Ovary (tissue), 9 donors: ENCODE results near the gene USP17L13. TPM values are rescaled to one million over a fixed set of nuclear protein-coding genes. Genes with fewer than 3 reads are reported as not detected.
A peak's percentile ranks its signal among the peaks of the same experiment; 100 is the strongest.
"Not testable (repeated sequence)": the region's sequence is repeated elsewhere in the genome, so short reads cannot be mapped to it uniquely, and the experiment has no call there.

Experiments
- DNase-seq, 5 donors: peaks; one replicate each; pipeline ENCODE4 v3.0.0-alpha.2; 2019 to 2020
- H3K27ac ChIP-seq, 2 donors: fragments of 200-600 bp; one replicate each; pipeline versions ENCODE4 v1.5.1 to v1.8.0; 2019 to 2022
- H3K27me3 ChIP-seq: fragments of 200-600 bp; one replicate; pipeline ENCODE4 v1.8.0; 2022
- H3K36me3 ChIP-seq: fragments of 200-600 bp; sonication (generic); one replicate; pipeline ENCODE4 v1.5.1; 2019
- H3K4me1 ChIP-seq: one replicate; pipeline ENCODE4 v1.8.1; 2013; ENCODE audit warnings: mild to moderate bottlenecking, moderate library complexity; ENCODE audit not compliant: insufficient read depth
- H3K4me3 ChIP-seq: fragments of 200-600 bp; sonication (generic); one replicate; pipeline ENCODE4 v1.5.1; 2017
- H3K9me3 ChIP-seq, 2 donors: fragments of 200-600 bp in 1 of 2; sonication (generic) in 1 of 2; one replicate each; pipeline versions ENCODE4 v1.5.1 to v1.8.1; 2013 to 2019; ENCODE audit warnings: mild to moderate bottlenecking in 1 of 2, moderate library complexity in 1 of 2
- WGBS, 3 donors: extraction: QIAGEN DNeasy Blood & Tissue Kit in 1 of 3; methylation state at CpG; one replicate each; pipeline versions ENCODE4 v1.1.5 to v1.1.7; 2013 to 2017; 5-methylcytosine and 5-hydroxymethylcytosine counted together
- intact Hi-C, 4 donors: fragments of 100-400 bp; cut with DNase I; formaldehyde crosslinking; loops; one replicate each; pipeline versions ENCODE4 v1.11.0 to v1.15.1; 2022 to 2023
- polyA plus RNA-seq, 2 donors: library from polyadenylated mRNA; stranded (reverse); fragments of 200-250 nt in 1 of 2; fragments of 350-450 nt in 1 of 2; fragmentation: Illumina TruSeq in 1 of 2; extraction: RNeasy Lipid Tissue Mini Kit (QIAGEN cat#74804) in 1 of 2; gene quantifications; one replicate each; pipeline ENCODE4 v1.2.3, GENCODE V29; 2013 to 2014
- total RNA-seq, 7 donors: library from RNA; depleted of rRNA in 2 of 7; stranded (reverse); fragments of >200 nt in 2 of 7; fragmentation: NEBNext Ultra II Directional in 3 of 7; extraction: Animal tissue kit (Norgen Biotek cat#: 25700) in 3 of 7; gene quantifications; one replicate each; pipeline versions ENCODE4 v1.1.0 to v1.2.4, GENCODE V29; 2016 to 2023
- donor health status: DM: no; HTN: no; CAD: no; lungs with moderate emphysema.
- donor health status: DM: no; HTN: no; CAD: no.
- donor health status: Bipolar disorder and iron deficiency.
- donor health status: DM: yes; HTN: yes; CAD: no.
- donor health status: DM: no; HTN: no; CAD: no.
- donor health status: DM: yes; HTN: yes; CAD: no.

The USP17L13 gene
- total and polyA plus RNA-seq, 9 donors, result not detected

- DNase-seq, H3K27ac ChIP-seq, H3K36me3 ChIP-seq, H3K27me3 ChIP-seq, H3K4me1 ChIP-seq, H3K9me3 ChIP-seq, H3K4me3 ChIP-seq, intact Hi-C loops: not testable (repeated sequence)
- no CpG with 5 or more reads among the region's 13 CpGs for WGBS, 3 donors
Measured at GRCh38 chr4:9262572-9262971, 37.9 kb downstream of the USP17L13 start, which contains the start of gene USP17L21. TSS of gene USP17L21 (plus strand) at chr4:9262872. CDS start at chr4:9262872, 0 bp downstream.

- H3K36me3 ChIP-seq, intact Hi-C loops, H3K27me3 ChIP-seq, H3K4me1 ChIP-seq, H3K9me3 ChIP-seq, DNase-seq, H3K27ac ChIP-seq, H3K4me3 ChIP-seq: not testable (repeated sequence)
- no CpG with 5 or more reads among the region's 15 CpGs for WGBS, 3 donors
Measured at GRCh38 chr4:9267319-9267718, 42.6 kb downstream of the USP17L13 start, which contains the start of gene USP17L22. TSS of gene USP17L22 (plus strand) at chr4:9267619. CDS start at chr4:9267619, 0 bp downstream.

GRCh38 chr4:9271719-9272118 lies 47.0 kb downstream of the USP17L13 start:
- H3K36me3 ChIP-seq, H3K4me3 ChIP-seq, H3K27me3 ChIP-seq, intact Hi-C loops, H3K4me1 ChIP-seq, H3K9me3 ChIP-seq, H3K27ac ChIP-seq: not testable (repeated sequence)
- peak in 4 of 5 donors; percentile 21 to 65 (median 46) for DNase-seq
- WGBS, 3 donors, result 80 to 90% (median 86%) methylated on average over 5 to 8 of the region's 10 CpGs

Other genes with a start within 250 kb of the USP17L13 start
- not detected for gene FAM90A26, start 54.5 kb upstream of the USP17L13 start, total RNA-seq
- gene FAM90A26, start 54.5 kb upstream of the USP17L13 start, polyA plus RNA-seq, result not detected
- gene USP17L10, start 14.2 kb upstream of the USP17L13 start, total RNA-seq, result not detected
- gene USP17L10, start 14.2 kb upstream of the USP17L13 start, polyA plus RNA-seq, result not detected
- gene USP17L11, start 9.5 kb upstream of the USP17L13 start, total RNA-seq, result under 1 TPM in 2 of 7 donors, not detected in 5; 0.15 TPM
- not detected for gene USP17L11, start 9.5 kb upstream of the USP17L13 start, polyA plus RNA-seq
- not detected for gene USP17L12, start 4.7 kb upstream of the USP17L13 start, total RNA-seq
- gene USP17L12, start 4.7 kb upstream of the USP17L13 start, polyA plus RNA-seq, result not detected
- not detected for gene USP17L15, start 9.5 kb downstream of the USP17L13 start, total RNA-seq
- not detected for gene USP17L15, start 9.5 kb downstream of the USP17L13 start, polyA plus RNA-seq
- gene USP17L17, start 19.0 kb downstream of the USP17L13 start, total RNA-seq, result under 1 TPM in 2 of 7 donors, not detected in 5; 0.15 TPM
- not detected for gene USP17L17, start 19.0 kb downstream of the USP17L13 start, polyA plus RNA-seq
- not detected for gene USP17L18, start 23.7 kb downstream of the USP17L13 start, total RNA-seq
- not detected for gene USP17L18, start 23.7 kb downstream of the USP17L13 start, polyA plus RNA-seq
- gene USP17L19, start 28.5 kb downstream of the USP17L13 start, total RNA-seq, result not detected
- gene USP17L19, start 28.5 kb downstream of the USP17L13 start, polyA plus RNA-seq, result not detected
- gene USP17L20, start 33.2 kb downstream of the USP17L13 start, total RNA-seq, result not detected
- gene USP17L20, start 33.2 kb downstream of the USP17L13 start, polyA plus RNA-seq, result not detected
- gene USP17L21, start 38.0 kb downstream of the USP17L13 start, total RNA-seq, result not detected
- gene USP17L21, start 38.0 kb downstream of the USP17L13 start, polyA plus RNA-seq, result not detected
- gene USP17L22, start 42.7 kb downstream of the USP17L13 start, total RNA-seq, result not detected
- not detected for gene USP17L22, start 42.7 kb downstream of the USP17L13 start, polyA plus RNA-seq
- not detected for gene USP17L24, start 100.3 kb downstream of the USP17L13 start, total RNA-seq
- gene USP17L24, start 100.3 kb downstream of the USP17L13 start, polyA plus RNA-seq, result not detected
- not detected for gene USP17L25, start 105.0 kb downstream of the USP17L13 start, total RNA-seq
- not detected for gene USP17L25, start 105.0 kb downstream of the USP17L13 start, polyA plus RNA-seq
- gene USP17L26, start 109.8 kb downstream of the USP17L13 start, total RNA-seq, result not detected
- not detected for gene USP17L26, start 109.8 kb downstream of the USP17L13 start, polyA plus RNA-seq
- not detected for gene USP17L5, start 114.5 kb downstream of the USP17L13 start, total RNA-seq
- gene USP17L5, start 114.5 kb downstream of the USP17L13 start, polyA plus RNA-seq, result not detected
- not detected for gene USP17L27, start 119.3 kb downstream of the USP17L13 start, total RNA-seq
- gene USP17L27, start 119.3 kb downstream of the USP17L13 start, polyA plus RNA-seq, result not detected
- not detected for gene USP17L28, start 124.0 kb downstream of the USP17L13 start, total RNA-seq
- not detected for gene USP17L28, start 124.0 kb downstream of the USP17L13 start, polyA plus RNA-seq
- not detected for gene USP17L29, start 128.7 kb downstream of the USP17L13 start, total RNA-seq
- not detected for gene USP17L29, start 128.7 kb downstream of the USP17L13 start, polyA plus RNA-seq
- gene USP17L30, start 138.2 kb downstream of the USP17L13 start, total RNA-seq, result not detected
- not detected for gene USP17L30, start 138.2 kb downstream of the USP17L13 start, polyA plus RNA-seq
- not detected for gene DEFB131A, start 219.5 kb downstream of the USP17L13 start, total RNA-seq
- gene DEFB131A, start 219.5 kb downstream of the USP17L13 start, polyA plus RNA-seq, result not detected